HG02798 (cell line): Measurements from ENCODE around the gene HBS1L.

Source experiments
- ATAC-seq: cut with Tn5 transposase; IDR thresholded peaks from one replicate; pipeline ENCODE4 v1.9.1; 2021; ENCODE audit warnings: mild to moderate bottlenecking; ENCODE audit not compliant: unreplicated experiment, poor library complexity

The HBS1L gene

DNA sequence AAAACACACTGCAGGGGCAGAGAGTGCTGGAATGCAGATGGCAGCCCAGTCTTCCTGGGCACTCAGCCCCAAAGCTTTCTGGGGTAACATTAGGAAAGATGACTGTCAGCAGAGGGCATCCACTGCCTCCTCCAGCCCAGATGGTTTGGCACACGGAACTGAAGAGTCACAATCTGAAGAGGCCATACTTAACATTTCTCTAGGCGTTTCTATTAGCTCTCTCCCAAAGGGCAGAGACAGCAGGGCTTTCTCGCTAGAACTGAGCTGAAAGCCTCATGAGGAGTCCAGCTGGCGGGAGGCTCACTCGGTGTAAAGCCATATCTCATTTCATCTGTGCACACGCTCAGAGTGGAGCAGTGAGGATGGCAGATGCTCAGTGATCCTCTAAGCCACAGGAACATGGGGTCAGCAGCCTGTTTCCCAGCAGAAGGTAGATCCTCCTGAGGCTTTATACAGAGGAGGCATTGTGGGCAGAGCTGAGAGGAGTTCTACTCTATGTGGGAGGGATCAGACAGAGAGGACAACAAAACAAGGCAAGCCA lies 132.8 kb downstream of the HBS1L start:
- ATAC-seq, result no peak

GRCh38 chr6:134921276-134921675 lies 133.3 kb downstream of the HBS1L start:
- no peak for ATAC-seq

- no peak for ATAC-seq
These were observed 134.2 kb downstream of the HBS1L start for GRCh38 chr6:134920422-134920821.

DNA sequence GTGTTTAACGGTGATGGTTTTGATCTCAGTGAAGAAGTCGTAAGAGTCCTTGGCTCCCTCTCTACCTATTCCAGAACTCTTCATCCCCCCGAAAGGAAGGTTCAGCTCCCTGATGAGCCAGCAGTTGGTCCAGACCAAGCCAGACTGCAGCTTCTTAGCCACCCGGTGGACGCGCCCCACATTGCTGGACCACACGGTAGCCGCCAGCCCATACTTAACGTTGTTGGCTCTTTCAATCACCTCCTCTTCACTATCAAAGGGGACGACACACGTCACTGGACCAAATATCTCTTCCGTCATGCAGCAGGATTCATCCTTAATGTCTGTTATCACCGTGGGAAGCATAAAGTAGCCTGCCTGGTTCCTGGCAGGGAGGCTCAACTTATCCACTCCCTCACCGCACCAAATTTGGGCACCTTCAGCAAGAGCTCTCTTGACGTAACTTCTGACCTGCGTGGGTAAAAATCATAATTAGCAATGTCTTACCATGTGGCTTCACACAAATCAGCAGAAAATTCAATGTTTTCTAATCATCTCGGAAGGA lies 136.1 kb downstream of the HBS1L start:
- ATAC-seq, result no peak

GRCh38 chr6:134911547-134911946 lies 143.1 kb downstream of the HBS1L start:
- no peak for ATAC-seq

DNA sequence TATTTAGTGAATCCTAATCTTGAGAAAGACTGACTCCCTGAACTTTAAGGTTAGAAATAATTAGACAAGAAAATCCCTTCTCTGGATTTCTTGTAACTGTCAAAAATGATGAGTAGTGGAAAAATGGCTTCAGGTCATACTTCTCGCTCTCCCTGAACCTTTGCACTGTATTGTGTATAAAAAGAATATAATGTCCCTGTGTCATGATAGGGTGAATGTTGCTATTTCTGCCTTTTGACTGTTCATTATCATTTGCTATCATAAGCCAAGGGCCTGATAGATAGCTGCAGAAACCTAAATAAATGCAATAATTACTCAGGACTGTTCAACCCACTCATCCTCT lies 144.1 kb downstream of the HBS1L start:
- ATAC-seq, result no peak
